A549 (cell line): ENCODE data around the gene ZIC1.

Experiments used
- CTCF ChIP-seq: fragments of >200 bp; sonication (Bioruptor Twin); formaldehyde crosslinking; IDR thresholded peaks from 3 replicates; pipeline ENCODE4 v1.5.1; 2016
- ELK1 ChIP-seq: fragments of 150-350 bp; IDR thresholded peaks from 2 replicates; pipeline ENCODE4 v1.6.1; 2014; ENCODE audit warnings: low read depth, mild to moderate bottlenecking, low read length
- EP300 ChIP-seq, 2 experiments: fragments of >200 bp; sonication (Bioruptor Twin); formaldehyde crosslinking; IDR thresholded peaks; 2 replicates in 1 of 2; 3 replicates in 1 of 2; pipeline ENCODE4 v1.6.1; 2016 to 2017
- ESRRA ChIP-seq: fragments of 150-350 bp; IDR thresholded peaks from 2 replicates; pipeline ENCODE4 v1.6.1; 2014; ENCODE audit warnings: mild to moderate bottlenecking, low read length, borderline replicate concordance
- HOXA7 ChIP-seq: fragments of 250-450 bp; sonication (Bioruptor Pico); IDR thresholded peaks from 2 replicates; pipeline ENCODE4 v1.5.0; 2020; ENCODE audit warnings: mild to moderate bottlenecking, moderate library complexity
- NPAS2 ChIP-seq: fragments of 250-450 bp; sonication (Bioruptor Pico); IDR thresholded peaks from 2 replicates; pipeline ENCODE4 v1.8.0; 2022; ENCODE audit warnings: mild to moderate bottlenecking, moderate library complexity, borderline replicate concordance
- POLR2A ChIP-seq: IDR thresholded peaks from 2 replicates; pipeline ENCODE4 v1.6.1; 2012; ENCODE audit warnings: mild to moderate bottlenecking, low read length
- REST ChIP-seq: fragments of 200-600 bp; sonication (generic); IDR thresholded peaks from 2 replicates; pipeline ENCODE4 v1.6.1; 2016; ENCODE audit warnings: antibody characterized with exemption, mild to moderate bottlenecking, moderate library complexity
- TFCP2L1 ChIP-seq: fragments of 250-450 bp; sonication (Bioruptor Pico); IDR thresholded peaks from 2 replicates; pipeline ENCODE4 v1.5.0; 2021; ENCODE audit warnings: mild to moderate bottlenecking
- USF2 ChIP-seq: fragments of 450-650 bp; IDR thresholded peaks from 2 replicates; pipeline ENCODE4 v1.6.1; 2014; ENCODE audit warnings: antibody characterized with exemption

GRCh38 chr3:147400999-147401398, 8.2 kb upstream of the ZIC1 start:
- TF ChIP-seq REST (no peak), POLR2A (no peak), CTCF (no peak), TFCP2L1 (CRISPR knock-in tag) (no peak), NPAS2 (CRISPR knock-in tag) (no peak), EP300 (IDR thresholded peaks at IDR 0.05) (no peak), ELK1 (no peak), USF2 (no peak), HOXA7 (CRISPR knock-in tag) (no peak), ESRRA (no peak)
